ENCODE results near the gene PRKRA.

DNA sequence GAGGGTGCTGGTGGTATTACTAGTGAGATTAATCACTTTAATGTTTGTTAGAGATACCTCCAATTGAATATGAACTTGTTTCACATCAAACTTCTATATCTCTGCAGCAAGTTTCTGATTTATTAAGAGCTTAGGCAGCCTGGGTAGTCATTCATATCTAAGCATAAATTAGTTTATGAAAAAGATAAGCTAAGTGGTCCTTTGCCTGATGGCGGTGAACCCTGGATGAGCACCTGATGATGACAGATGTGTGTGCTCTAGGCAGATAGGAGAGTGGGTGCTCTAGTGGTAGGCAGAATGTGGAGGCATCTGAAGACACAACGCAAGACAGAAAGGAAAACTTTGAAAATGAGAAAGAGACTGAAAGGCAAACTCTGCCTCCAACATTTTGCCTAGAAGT is 22.4 kb upstream of the PRKRA start:
- TF ChIP-seq ELF4 (IDR thresholded peaks at IDR 0.05) (no peak), CTBP1 (IDR thresholded peaks at IDR 0.05; ENCODE audit: borderline replicate concordance) (no peak), NFRKB (IDR thresholded peaks at IDR 0.05) (no peak), TARDBP (IDR thresholded peaks at IDR 0.05) (no peak), LEF1 (IDR thresholded peaks at IDR 0.05; ENCODE audit: borderline replicate concordance) (no peak), SUZ12 (IDR thresholded peaks at IDR 0.05) (no peak), FOXK2 (IDR thresholded peaks at IDR 0.05) (no peak), FOXM1 (IDR thresholded peaks at IDR 0.05; ENCODE audit: borderline replicate concordance) (no peak), SP1 (IDR thresholded peaks at IDR 0.05) (no peak), L3MBTL2 (conservative IDR thresholded peaks at IDR 0.05) (no peak), BHLHE40 (IDR thresholded peaks at IDR 0.05; ENCODE audit: borderline replicate concordance) (no peak), ZNF384 (IDR thresholded peaks at IDR 0.05) (no peak), ARNT (IDR thresholded peaks at IDR 0.05) (no peak)
- TF ChIP-seq, protein P1, sequence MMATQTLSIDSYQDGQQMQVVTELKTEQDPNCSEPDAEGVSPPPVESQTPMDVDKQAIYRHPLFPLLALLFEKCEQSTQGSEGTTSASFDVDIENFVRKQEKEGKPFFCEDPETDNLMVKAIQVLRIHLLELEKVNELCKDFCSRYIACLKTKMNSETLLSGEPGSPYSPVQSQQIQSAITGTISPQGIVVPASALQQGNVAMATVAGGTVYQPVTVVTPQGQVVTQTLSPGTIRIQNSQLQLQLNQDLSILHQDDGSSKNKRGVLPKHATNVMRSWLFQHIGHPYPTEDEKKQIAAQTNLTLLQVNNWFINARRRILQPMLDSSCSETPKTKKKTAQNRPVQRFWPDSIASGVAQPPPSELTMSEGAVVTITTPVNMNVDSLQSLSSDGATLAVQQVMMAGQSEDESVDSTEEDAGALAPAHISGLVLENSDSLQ (IDR thresholded peaks at IDR 0.05), result no peak

Data from HEK293T (cell line).